ENCODE measurements around the gene SNIP1. TPM values are rescaled to one million over a fixed set of nuclear protein-coding genes. Genes with fewer than 3 reads are reported as not detected.
"Not testable (repeated sequence)": the region's sequence is repeated elsewhere in the genome, so short reads cannot be mapped to it uniquely, and the experiment has no call there.

Gene SNIP1
- total and polyA plus RNA-seq, 7 experiments from 2014 or later = 5.2 to 53.6 (median 33.8) TPM

- Histone ChIP-seq H3K9me3 (ENCODE audit: control insufficient read depth in 2 of 3, low read length in 3 of 3) (no peaks in the 10 kb centered on the region), H3K27me3 (ENCODE audit: control insufficient read depth in 2 of 2, insufficient read depth in 2 of 2, low read length in 2 of 2) (no peaks in the 10 kb centered on the region), H3K4me1 (ENCODE audit: control insufficient read depth in 2 of 2, insufficient read depth in 2 of 2, low read length in 2 of 2) (no peaks in the 10 kb centered on the region), H3K36me3 (ENCODE audit: control insufficient read depth in 2 of 3, insufficient read depth in 3 of 3, low read length in 3 of 3) (peaks cover 0 to 12% (median 6%) of the 10 kb centered on the region in 3 experiments), H3K27ac (ENCODE audit: low read depth, low read length) (no peak overlapping the region), H3K4me3 (ENCODE audit: low read length) (no peak overlapping the region)
- ChIA-PET POLR2A (no interaction called here), CTCF (interaction anchor here (0.8 kb wide), 1 partner anchor 73 kb away, joined by 3 read pairs; no protein-coding TSS in a partner anchor)
- H3K4me1 Mint-ChIP-seq = peaks cover 0 to 8% (median 0%) of the 10 kb centered on the region in 7 donors
- no peak for DNase-seq
- peaks cover 0 to 11% (median 3%) of the 10 kb centered on the region in 5 donors for H3K36me3 Mint-ChIP-seq
- no peak overlapping the region for H3K4me3 Mint-ChIP-seq
- ATAC-seq = no peak
- peaks cover 0 to 6% (median 0%) of the 10 kb centered on the region in 5 donors for H3K27me3 Mint-ChIP-seq
- intact Hi-C loops (cut with micrococcal nuclease) = loop anchor here (1.0 kb wide), 1 partner anchor 122 kb away; no protein-coding TSS in a partner anchor
- H3K27ac Mint-ChIP-seq = peak overlapping the region in 1 of 9 donors; percentile 80
- no peaks in the 10 kb centered on the region for H3K9me3 Mint-ChIP-seq
Measured at GRCh38 chr1:37560401-37561132, 6.5 kb upstream of the SNIP1 start.

- ATAC-seq; DNase-seq; H3K27ac ChIP-seq (ENCODE audit: low read depth, low read length); H3K27me3 ChIP-seq (ENCODE audit: control insufficient read depth in 2 of 2, insufficient read depth in 2 of 2, low read length in 2 of 2); H3K4me1 ChIP-seq (ENCODE audit: control insufficient read depth in 2 of 2, insufficient read depth in 2 of 2, low read length in 2 of 2); H3K4me3 Mint-ChIP-seq; H3K27me3 Mint-ChIP-seq; H3K27ac Mint-ChIP-seq; H3K36me3 ChIP-seq (ENCODE audit: control insufficient read depth in 2 of 3, insufficient read depth in 3 of 3, low read length in 3 of 3); H3K4me3 ChIP-seq (ENCODE audit: low read length); H3K36me3 Mint-ChIP-seq; H3K4me1 Mint-ChIP-seq; H3K9me3 Mint-ChIP-seq; POLR2A ChIA-PET; H3K9me3 ChIP-seq (ENCODE audit: control insufficient read depth in 2 of 3, low read length in 3 of 3): not testable (repeated sequence)
- intact Hi-C loops (cut with micrococcal nuclease) = loop anchor here in 1 of 2 donors (10.0 kb wide), 1 partner anchor 1405 kb away; the partner anchor contains the start of gene MAP7D1
- CTCF ChIA-PET = interaction anchor here (0.8 kb wide), 1 partner anchor 73 kb away, joined by 3 read pairs; no protein-coding TSS in a partner anchor
Measured at GRCh38 chr1:37559957-37560379, 5.9 kb upstream of the SNIP1 start.

GRCh38 chr1:37559080-37559479 is 5.0 kb upstream of the SNIP1 start:
- Histone ChIP-seq H3K4me3 (ENCODE audit: low read length) (no peak overlapping the region), H3K4me1 (ENCODE audit: control insufficient read depth in 2 of 2, insufficient read depth in 2 of 2, low read length in 2 of 2) (peaks cover 0 to 4% of the 10 kb centered on the region in 2 donors), H3K27me3 (ENCODE audit: control insufficient read depth in 2 of 2, insufficient read depth in 2 of 2, low read length in 2 of 2) (no peaks in the 10 kb centered on the region), H3K9me3 (ENCODE audit: control insufficient read depth in 2 of 3, low read length in 3 of 3) (no peaks in the 10 kb centered on the region), H3K27ac (ENCODE audit: low read depth, low read length) (no peak overlapping the region), H3K36me3 (ENCODE audit: control insufficient read depth in 2 of 3, insufficient read depth in 3 of 3, low read length in 3 of 3) (peaks cover 0 to under 1% (median 0%) of the 10 kb centered on the region in 3 experiments)
- DNase-seq (no peak), ATAC-seq (no peak)
- Mint-ChIP-seq H3K4me1 (peaks cover 2 to 12% (median 3%) of the 10 kb centered on the region in 7 donors), H3K36me3 (peaks cover 0 to 5% (median under 1%) of the 10 kb centered on the region in 5 donors), H3K27me3 (peaks cover 0 to 6% (median 0%) of the 10 kb centered on the region in 5 donors), H3K9me3 (peaks cover 0 to 2% (median 0%) of the 10 kb centered on the region in 11 donors), H3K4me3 (no peak overlapping the region), H3K27ac (no peak overlapping the region)
- ChIA-PET POLR2A (no interaction called here), CTCF (no interaction called here)
- intact Hi-C loops (cut with micrococcal nuclease) = loop anchor here in 1 of 2 donors (10.0 kb wide), 1 partner anchor 1404 kb away; the partner anchor contains the start of gene MAP7D1

GRCh38 chr1:37558411-37558810 is 4.3 kb upstream of the SNIP1 start:
- Histone ChIP-seq H3K27me3 (ENCODE audit: control insufficient read depth in 2 of 2, insufficient read depth in 2 of 2, low read length in 2 of 2) (no peaks in the 10 kb centered on the region), H3K36me3 (ENCODE audit: control insufficient read depth in 2 of 3, insufficient read depth in 3 of 3, low read length in 3 of 3) (peaks cover 0 to 5% (median 0%) of the 10 kb centered on the region in 3 experiments), H3K4me1 (ENCODE audit: control insufficient read depth in 2 of 2, insufficient read depth in 2 of 2, low read length in 2 of 2) (peaks cover 2 to 7% of the 10 kb centered on the region in 2 donors), H3K27ac (ENCODE audit: low read depth, low read length) (no peak overlapping the region), H3K9me3 (ENCODE audit: control insufficient read depth in 2 of 3, low read length in 3 of 3) (no peaks in the 10 kb centered on the region), H3K4me3 (ENCODE audit: low read length) (no peak overlapping the region)
- ChIA-PET POLR2A (no interaction called here), CTCF (no interaction called here)
- H3K27ac Mint-ChIP-seq = peak overlapping the region in 1 of 9 donors; percentile 24
- peaks cover 0 to 7% (median 3%) of the 10 kb centered on the region in 5 donors for H3K36me3 Mint-ChIP-seq
- peaks cover 0 to 2% (median 0%) of the 10 kb centered on the region in 11 donors for H3K9me3 Mint-ChIP-seq
- peaks cover 3 to 15% (median 7%) of the 10 kb centered on the region in 7 donors for H3K4me1 Mint-ChIP-seq
- intact Hi-C loops (cut with micrococcal nuclease) = loop anchor here in 1 of 2 donors (10.0 kb wide), 1 partner anchor 1404 kb away; the partner anchor contains the start of gene MAP7D1
- DNase-seq (no peak), ATAC-seq (no peak)
- H3K27me3 Mint-ChIP-seq = peaks cover 0 to 6% (median 0%) of the 10 kb centered on the region in 5 donors
- no peak overlapping the region for H3K4me3 Mint-ChIP-seq

- DNase-seq (no peak), ATAC-seq (no peak)
- Histone ChIP-seq H3K27me3 (ENCODE audit: control insufficient read depth in 2 of 2, insufficient read depth in 2 of 2, low read length in 2 of 2) (no peaks in the 10 kb centered on the region), H3K4me3 (ENCODE audit: low read length) (no peak overlapping the region), H3K4me1 (ENCODE audit: control insufficient read depth in 2 of 2, insufficient read depth in 2 of 2, low read length in 2 of 2) (peaks cover 10 to 16% of the 10 kb centered on the region in 2 donors), H3K27ac (ENCODE audit: low read depth, low read length) (no peak overlapping the region), H3K9me3 (ENCODE audit: control insufficient read depth in 2 of 3, low read length in 3 of 3) (no peaks in the 10 kb centered on the region), H3K36me3 (ENCODE audit: control insufficient read depth in 2 of 3, insufficient read depth in 3 of 3, low read length in 3 of 3) (peaks cover 0 to 11% (median 0%) of the 10 kb centered on the region in 3 experiments)
- H3K4me3 Mint-ChIP-seq = no peak overlapping the region
- CTCF ChIA-PET = interaction anchor here (0.6 kb wide), 1 partner anchor 26 kb away, joined by 3 read pairs; no protein-coding TSS in a partner anchor
- peaks cover 0 to 6% (median 0%) of the 10 kb centered on the region in 5 donors for H3K27me3 Mint-ChIP-seq
- POLR2A ChIA-PET = interaction anchor here (0.5 kb wide), 1 partner anchor 145 kb away, joined by 3 read pairs; no protein-coding TSS in a partner anchor
- no peak overlapping the region for H3K27ac Mint-ChIP-seq
- peaks cover 0 to 2% (median 0%) of the 10 kb centered on the region in 11 donors for H3K9me3 Mint-ChIP-seq
- intact Hi-C loops (cut with micrococcal nuclease) = loop anchor here in 1 of 2 donors (10.0 kb wide), 1 partner anchor 1403 kb away; the partner anchor contains the start of gene MAP7D1
- peaks cover 0 to 12% (median 3%) of the 10 kb centered on the region in 5 donors for H3K36me3 Mint-ChIP-seq
- peaks cover 11 to 25% (median 17%) of the 10 kb centered on the region in 7 donors for H3K4me1 Mint-ChIP-seq
Measured at GRCh38 chr1:37557402-37557801, 3.3 kb upstream of the SNIP1 start.

- CTCF ChIA-PET = no interaction called here
- peak within 1 kb of the TSS in 1 of 9 donors; percentile 72 for H3K27ac Mint-ChIP-seq
Measured at GRCh38 chr1:37556712-37557196, 2.7 kb upstream of the SNIP1 start, which contains the start of gene DNALI1. Gene DNALI1 (plus strand): TSS chr1:37556940. CDS start chr1:37556995, 55 bp downstream.

More at GRCh38 chr1:37556712-37557196, 2.7 kb upstream of the SNIP1 start, which contains the start of gene DNALI1:
- Histone ChIP-seq H3K27me3 (ENCODE audit: control insufficient read depth in 2 of 2, insufficient read depth in 2 of 2, low read length in 2 of 2) (no peaks in the 10 kb centered on the region), H3K36me3 (ENCODE audit: control insufficient read depth in 2 of 3, insufficient read depth in 3 of 3, low read length in 3 of 3) (peaks cover 0 to 14% (median 0%) of the 10 kb centered on the region in 3 experiments), H3K4me3 (ENCODE audit: low read length) (no peak within 1 kb of the TSS), H3K27ac (ENCODE audit: low read depth, low read length) (no peak within 1 kb of the TSS), H3K9me3 (ENCODE audit: control insufficient read depth in 2 of 3, low read length in 3 of 3) (no peaks in the 10 kb centered on the region), H3K4me1 (ENCODE audit: control insufficient read depth in 2 of 2, insufficient read depth in 2 of 2, low read length in 2 of 2) (peaks cover 10 to 19% of the 10 kb centered on the region in 2 donors)
- intact Hi-C loops (cut with micrococcal nuclease) = loop anchor here in 1 of 2 donors (10.0 kb wide), 1 partner anchor 1402 kb away; the partner anchor contains the start of gene MAP7D1
- POLR2A ChIA-PET = interaction anchor here (0.5 kb wide), 1 partner anchor 146 kb away, joined by 3 read pairs; no protein-coding TSS in a partner anchor
- peaks cover 0 to 2% (median 0%) of the 10 kb centered on the region in 11 donors for H3K9me3 Mint-ChIP-seq
- peaks cover 0 to 6% (median 0%) of the 10 kb centered on the region in 5 donors for H3K27me3 Mint-ChIP-seq
- peaks cover 14 to 30% (median 24%) of the 10 kb centered on the region in 7 donors for H3K4me1 Mint-ChIP-seq
- ATAC-seq (no peak), DNase-seq (peak in 1 of 9 donors; percentile 55)
- H3K4me3 Mint-ChIP-seq = peak within 1 kb of the TSS in 1 of 10 donors; percentile 2
- H3K36me3 Mint-ChIP-seq = peaks cover 0 to 10% (median 4%) of the 10 kb centered on the region in 5 donors

Data from naive thymus-derived CD4-positive, alpha-beta T cell (primary cell).